Measurements from ENCODE around the gene INTS2. TPM values are rescaled to one million over a fixed set of nuclear protein-coding genes. Genes with fewer than 3 reads are reported as not detected.
A peak's percentile ranks its signal among the peaks of the same experiment; 100 is the strongest.
"Not testable (repeated sequence)": the region's sequence is repeated elsewhere in the genome, so short reads cannot be mapped to it uniquely, and the experiment has no call there.

The INTS2 gene
- total RNA-seq, 3 donors from 2014 or later = 9.2 to 12.0 (median 11.7) TPM

DNA sequence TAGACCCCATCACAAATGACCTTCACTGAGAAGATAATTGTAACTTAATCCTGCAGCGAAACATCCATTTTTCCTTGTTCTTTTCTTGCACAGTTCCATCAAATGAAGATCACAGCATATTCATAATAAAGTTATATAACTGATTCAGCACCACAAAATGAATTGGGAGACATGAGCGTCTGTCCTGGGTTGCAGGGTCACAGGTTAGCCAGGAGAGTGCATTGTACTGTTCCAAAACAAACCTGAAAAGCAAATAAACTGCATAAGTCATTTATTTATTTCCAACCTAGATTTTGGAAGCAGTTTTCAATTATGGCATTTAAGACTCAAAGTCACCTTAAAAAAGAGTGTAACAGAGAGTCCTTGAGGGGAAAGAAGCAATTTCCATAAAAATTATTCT, 18.6 kb upstream of the INTS2 start:
- H3K4me3 ChIP-seq = no peak overlapping the region
- intact Hi-C loops (cut with DNase I, micrococcal nuclease) = no loop called here
- no peak for DNase-seq
- ATAC-seq = no peak
- H3K9me3 ChIP-seq = no peaks in the 10 kb centered on the region
- no peaks in the 10 kb centered on the region for H3K4me1 ChIP-seq (ENCODE audit: low read depth)
- TF ChIP-seq, protein P1, sequence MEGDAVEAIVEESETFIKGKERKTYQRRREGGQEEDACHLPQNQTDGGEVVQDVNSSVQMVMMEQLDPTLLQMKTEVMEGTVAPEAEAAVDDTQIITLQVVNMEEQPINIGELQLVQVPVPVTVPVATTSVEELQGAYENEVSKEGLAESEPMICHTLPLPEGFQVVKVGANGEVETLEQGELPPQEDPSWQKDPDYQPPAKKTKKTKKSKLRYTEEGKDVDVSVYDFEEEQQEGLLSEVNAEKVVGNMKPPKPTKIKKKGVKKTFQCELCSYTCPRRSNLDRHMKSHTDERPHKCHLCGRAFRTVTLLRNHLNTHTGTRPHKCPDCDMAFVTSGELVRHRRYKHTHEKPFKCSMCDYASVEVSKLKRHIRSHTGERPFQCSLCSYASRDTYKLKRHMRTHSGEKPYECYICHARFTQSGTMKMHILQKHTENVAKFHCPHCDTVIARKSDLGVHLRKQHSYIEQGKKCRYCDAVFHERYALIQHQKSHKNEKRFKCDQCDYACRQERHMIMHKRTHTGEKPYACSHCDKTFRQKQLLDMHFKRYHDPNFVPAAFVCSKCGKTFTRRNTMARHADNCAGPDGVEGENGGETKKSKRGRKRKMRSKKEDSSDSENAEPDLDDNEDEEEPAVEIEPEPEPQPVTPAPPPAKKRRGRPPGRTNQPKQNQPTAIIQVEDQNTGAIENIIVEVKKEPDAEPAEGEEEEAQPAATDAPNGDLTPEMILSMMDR (IDR thresholded peaks at IDR 0.05) = no peak
- H3K36me3 ChIP-seq (ENCODE audit: low read depth) = peaks cover 6% of the 10 kb centered on the region

DNA sequence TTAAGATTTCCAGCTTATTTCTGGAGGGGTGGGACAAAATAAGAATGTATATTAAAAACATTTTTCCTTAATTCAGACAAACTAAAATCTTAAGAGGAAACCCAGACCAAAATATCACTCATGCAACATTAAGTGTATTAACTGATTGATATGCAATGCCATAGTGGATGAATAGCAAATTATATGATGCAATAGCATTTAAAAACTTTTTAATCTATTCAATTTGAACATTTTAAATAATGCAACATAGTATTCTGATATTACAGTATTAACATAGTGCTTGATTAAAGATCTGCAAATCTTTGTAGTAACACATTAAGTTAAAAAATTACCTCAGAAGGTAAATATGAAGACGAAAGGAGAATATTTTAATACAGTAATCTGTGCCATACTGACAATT, 15.3 kb upstream of the INTS2 start:
- Histone ChIP-seq H3K36me3 (ENCODE audit: low read depth) (no peaks in the 10 kb centered on the region), H3K9me3 (no peaks in the 10 kb centered on the region), H3K4me1 (ENCODE audit: low read depth) (no peaks in the 10 kb centered on the region), H3K4me3 (no peak overlapping the region)
- intact Hi-C loops (cut with DNase I, micrococcal nuclease) = no loop called here
- TF ChIP-seq, protein P1 (IDR thresholded peaks at IDR 0.05) = no peak
- DNase-seq (no peak), ATAC-seq (no peak)

DNA sequence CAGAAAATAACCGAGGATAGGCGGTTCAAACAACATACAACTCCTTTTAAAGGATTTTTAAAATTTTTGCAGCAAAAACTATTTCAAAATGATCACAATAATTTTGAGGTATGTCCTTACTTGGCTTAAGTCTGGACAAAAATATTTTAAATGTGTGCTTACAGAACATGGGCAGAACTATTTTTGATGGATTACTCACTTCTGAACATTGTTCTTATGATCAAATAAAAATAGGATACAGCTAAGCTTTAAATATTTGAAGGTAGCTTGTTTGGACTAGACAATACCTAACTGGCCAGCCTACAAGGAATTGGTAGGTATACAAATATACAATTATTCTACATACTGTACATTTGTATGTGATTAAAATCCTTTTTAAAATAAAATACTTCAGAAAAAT, 14.3 kb upstream of the INTS2 start:
- DNase-seq = no peak
- ATAC-seq = no peak
- Histone ChIP-seq H3K4me3 (no peak overlapping the region), H3K4me1 (ENCODE audit: low read depth) (no peaks in the 10 kb centered on the region), H3K9me3 (no peaks in the 10 kb centered on the region), H3K36me3 (ENCODE audit: low read depth) (no peaks in the 10 kb centered on the region)
- TF ChIP-seq, protein P1 (IDR thresholded peaks at IDR 0.05) = no peak
- intact Hi-C loops (cut with DNase I, micrococcal nuclease) = no loop called here

DNA sequence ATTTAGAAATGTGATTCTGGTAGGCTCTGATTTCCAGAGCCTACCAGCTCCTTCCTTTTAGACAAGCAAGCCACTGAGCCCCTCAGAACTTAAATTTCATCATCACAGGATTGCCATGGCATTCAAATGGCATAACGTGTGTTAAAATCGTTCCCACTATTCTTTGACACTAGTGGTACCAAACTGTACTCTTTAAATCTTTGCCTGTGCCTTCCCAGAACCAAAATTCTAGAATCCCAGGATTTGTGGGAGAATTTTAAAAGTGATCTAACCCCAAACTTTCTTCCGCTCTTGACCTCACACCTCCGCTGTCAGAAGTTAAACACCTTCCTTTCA, 287 bp upstream of the INTS2 start:
- Histone ChIP-seq H3K36me3 (ENCODE audit: low read depth) (no peaks in the 10 kb centered on the region), H3K4me1 (ENCODE audit: low read depth) (peaks cover 6% of the 10 kb centered on the region), H3K9me3 (no peaks in the 10 kb centered on the region), H3K4me3 (peak overlapping the region; percentile 39)
- DNase-seq = no peak
- TF ChIP-seq, protein P1 (IDR thresholded peaks at IDR 0.05) = no peak
- intact Hi-C loops (cut with DNase I, micrococcal nuclease) = no loop called here
- ATAC-seq = no peak

DNA sequence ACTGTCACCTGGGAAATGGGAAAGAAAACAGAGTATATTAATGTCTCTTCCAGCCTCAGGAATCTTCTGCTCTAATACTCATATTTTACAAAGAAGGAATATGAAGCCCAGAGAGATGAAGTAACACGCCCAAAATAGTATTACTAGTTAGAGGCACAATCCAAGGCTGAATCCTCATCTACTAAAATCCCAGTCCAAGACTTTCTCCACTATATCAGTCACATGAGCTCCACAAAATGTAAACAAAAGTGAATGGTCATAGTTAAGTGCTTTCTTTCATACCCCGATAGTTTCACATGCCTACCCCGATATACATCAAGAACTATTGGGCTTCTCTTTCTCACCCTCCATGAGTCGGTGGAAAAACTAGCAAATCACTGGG, 965 bp downstream of the INTS2 start:
- Histone ChIP-seq H3K9me3 (no peaks in the 10 kb centered on the region), H3K36me3 (ENCODE audit: low read depth) (no peaks in the 10 kb centered on the region), H3K4me1 (ENCODE audit: low read depth) (peaks cover 6% of the 10 kb centered on the region), H3K4me3 (peak overlapping the region; percentile 39)
- DNase-seq = no peak
- TF ChIP-seq, protein P1 (IDR thresholded peaks at IDR 0.05) = no peak
- intact Hi-C loops (cut with DNase I, micrococcal nuclease) = no loop called here
- no peak for ATAC-seq

DNA sequence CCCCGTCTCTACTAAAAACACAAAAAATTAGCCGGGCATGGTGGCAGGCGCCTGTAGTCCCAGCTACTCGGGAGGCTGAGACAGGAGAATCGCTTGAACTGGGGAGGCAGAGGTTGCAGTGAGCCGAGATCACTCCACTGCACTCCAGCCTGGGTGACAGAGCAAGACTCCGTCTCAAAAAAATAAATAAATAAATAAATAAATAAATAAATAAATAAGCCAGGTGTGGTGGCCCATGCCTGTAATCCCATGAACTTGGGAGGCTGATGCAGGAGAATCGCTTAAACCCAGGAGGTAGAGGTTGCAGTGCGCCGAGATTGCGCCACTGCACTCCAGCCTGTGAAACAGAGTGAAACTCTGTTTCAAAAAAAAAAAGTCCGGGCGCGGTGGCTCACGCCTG, 12.6 kb downstream of the INTS2 start:
- ATAC-seq; DNase-seq; H3K36me3 ChIP-seq (ENCODE audit: low read depth); H3K4me3 ChIP-seq; H3K4me1 ChIP-seq (ENCODE audit: low read depth); H3K9me3 ChIP-seq; intact Hi-C loops (cut with DNase I, micrococcal nuclease): not testable (repeated sequence)
